Measurements from ENCODE around the gene RHBDD3.
"Not testable (repeated sequence)": the region's sequence is repeated elsewhere in the genome, so short reads cannot be mapped to it uniquely, and the experiment has no call there.

The RHBDD3 gene

DNA sequence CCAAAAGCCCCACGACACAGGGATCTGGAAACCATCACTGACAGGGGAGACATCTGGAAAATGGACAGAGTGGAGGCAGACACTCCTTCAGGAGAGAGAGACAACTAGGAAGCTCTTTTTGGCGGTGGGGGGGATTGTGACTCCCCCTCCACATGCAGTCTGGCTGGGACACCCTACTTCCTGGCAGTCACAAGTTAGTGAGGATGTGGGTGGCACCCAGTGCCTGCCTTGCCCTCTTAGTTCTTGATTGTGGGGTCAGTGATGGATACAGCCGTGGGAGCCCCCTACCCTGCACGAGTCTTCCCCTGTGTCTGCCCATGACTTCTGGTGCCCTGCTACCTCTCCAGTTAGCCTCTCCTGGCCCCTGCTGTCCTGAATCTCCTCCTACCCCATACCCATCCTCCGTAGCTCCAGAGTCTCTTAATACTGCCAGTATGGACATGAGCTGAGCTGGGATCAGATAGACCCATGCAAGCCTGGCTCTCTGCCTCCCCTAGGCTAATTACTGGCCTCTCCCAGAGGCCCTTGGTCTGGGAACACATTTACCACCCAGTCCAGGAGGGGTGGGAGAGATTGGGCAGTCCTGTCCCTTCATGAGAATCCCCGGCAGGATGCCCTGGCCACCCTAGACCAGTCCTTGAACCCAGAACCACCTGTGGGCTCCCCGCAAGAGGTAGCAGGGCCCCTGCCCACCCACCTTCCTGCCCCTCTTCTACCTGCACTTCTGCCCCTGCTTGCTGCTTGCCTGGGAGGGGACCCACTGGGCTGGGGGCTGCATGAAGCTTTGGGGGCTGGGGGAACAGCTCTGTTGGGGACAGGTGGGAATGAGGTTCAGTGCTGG lies 22.8 kb downstream of the RHBDD3 start:
- Histone ChIP-seq H3K4me1 (ENCODE audit: control insufficient read depth in 2 of 2, insufficient read depth in 1 of 2, low read depth in 1 of 2, low read length in 2 of 2) (peaks cover 0 to 3% of the 10 kb centered on the region in 2 donors), H3K36me3 (replicated peaks in 1 of 2; ENCODE audit: control insufficient read depth in 2 of 2, insufficient read depth in 2 of 2, low read length in 2 of 2) (peaks cover 2 to 57% of the 10 kb centered on the region in 2 donors), H3K18ac (ENCODE audit: low read length) (peak overlapping the region; percentile 50), H3K4ac (ENCODE audit: low read length) (no peak overlapping the region), H3K79me1 (ENCODE audit: low read depth, low read length) (peaks cover 3% of the 10 kb centered on the region), H3K23ac (ENCODE audit: low read depth, low read length, poor library complexity) (no peak overlapping the region), H3K14ac (ENCODE audit: low read length) (no peak overlapping the region), H2BK15ac (ENCODE audit: low read length) (no peak overlapping the region), H2AK5ac (ENCODE audit: low read depth, low read length) (peak overlapping the region; percentile 58), H2BK12ac (ENCODE audit: low read length) (no peak overlapping the region), H2BK120ac (ENCODE audit: low read depth, low read length) (no peak overlapping the region), H3K27me3 (ENCODE audit: control insufficient read depth in 3 of 3, insufficient read depth in 3 of 3, low read depth in 1 of 3, low read length in 3 of 3) (no peaks in the 10 kb centered on the region), H3K9me3 (replicated peaks in 1 of 2; ENCODE audit: control insufficient read depth in 2 of 2, insufficient read depth in 1 of 2, low read depth in 1 of 2, low read length in 2 of 2) (peaks cover 13 to 38% of the 10 kb centered on the region in 2 donors), H2BK5ac (ENCODE audit: low read length) (peak overlapping the region; percentile 16), H3K4me3 (ENCODE audit: low read length in 2 of 2) (no peak overlapping the region), H3K27ac (replicated peaks; ENCODE audit: low read length) (no peak overlapping the region), H4K91ac (ENCODE audit: low read depth, low read length, poor library complexity) (no peak overlapping the region), H2AFZ (ENCODE audit: low read length) (no peak overlapping the region), H4K8ac (ENCODE audit: low read depth, low read length) (no peak overlapping the region), H3K9ac (ENCODE audit: low read depth, low read length, poor library complexity) (no peak overlapping the region), H3K4me2 (ENCODE audit: insufficient read depth, low read length, poor library complexity, severe bottlenecking) (no peak overlapping the region)
- DNase-seq (ENCODE audit: low spot score): no peak
- no CpG with 5 or more reads among the region's 7 CpGs for WGBS, 2 donors (ENCODE audit: extremely low coverage in 2 of 2, insufficient read length in 2 of 2, insufficient replicate concordance in 1 of 2)

DNA sequence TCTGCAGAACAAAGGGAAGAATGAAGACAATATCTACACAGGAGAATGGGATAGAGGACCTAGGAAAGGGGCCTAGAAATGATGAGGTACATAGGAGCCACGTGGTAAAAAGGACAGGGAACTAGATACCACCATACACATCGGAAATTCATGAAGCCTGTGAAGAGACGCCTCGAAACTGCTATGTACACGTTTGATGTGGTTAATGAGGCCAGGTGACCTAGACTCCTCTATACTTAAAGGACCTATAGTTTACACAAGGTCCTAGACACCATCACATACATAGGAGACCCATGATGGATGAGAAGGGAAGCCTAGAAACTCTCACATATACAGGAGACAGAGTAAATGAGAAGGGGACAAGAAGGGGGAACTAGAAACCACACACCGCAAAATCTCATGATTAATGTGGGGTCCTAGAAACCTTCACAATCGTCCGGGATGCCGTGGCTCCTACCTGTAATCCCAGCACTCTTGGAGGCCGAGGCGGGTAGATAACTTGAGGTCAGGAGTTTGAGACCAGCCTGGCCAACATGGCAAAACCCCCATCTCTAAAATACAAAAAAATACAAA lies 23.8 kb downstream of the RHBDD3 start:
- Histone ChIP-seq H3K9me3 (replicated peaks in 1 of 2; ENCODE audit: control insufficient read depth in 2 of 2, insufficient read depth in 1 of 2, low read depth in 1 of 2, low read length in 2 of 2) (peaks cover 14 to 48% of the 10 kb centered on the region in 2 donors), H3K4ac (ENCODE audit: low read length) (no peak overlapping the region), H2BK120ac (ENCODE audit: low read depth, low read length) (no peak overlapping the region), H3K4me1 (ENCODE audit: control insufficient read depth in 2 of 2, insufficient read depth in 1 of 2, low read depth in 1 of 2, low read length in 2 of 2) (peaks cover 0 to 3% of the 10 kb centered on the region in 2 donors), H3K4me3 (ENCODE audit: low read length in 2 of 2) (peak overlapping the region in 1 of 2 donors; percentile 5), H4K8ac (ENCODE audit: low read depth, low read length) (no peak overlapping the region), H3K27me3 (ENCODE audit: control insufficient read depth in 3 of 3, insufficient read depth in 3 of 3, low read depth in 1 of 3, low read length in 3 of 3) (no peaks in the 10 kb centered on the region), H3K14ac (ENCODE audit: low read length) (no peak overlapping the region), H3K36me3 (replicated peaks in 1 of 2; ENCODE audit: control insufficient read depth in 2 of 2, insufficient read depth in 2 of 2, low read length in 2 of 2) (peaks cover 2 to 60% of the 10 kb centered on the region in 2 donors), H4K91ac (ENCODE audit: low read depth, low read length, poor library complexity) (no peak overlapping the region), H3K79me1 (ENCODE audit: low read depth, low read length) (peaks cover 3% of the 10 kb centered on the region), H3K27ac (replicated peaks; ENCODE audit: low read length) (no peak overlapping the region), H2BK12ac (ENCODE audit: low read length) (no peak overlapping the region), H2AK5ac (ENCODE audit: low read depth, low read length) (no peak overlapping the region), H3K23ac (ENCODE audit: low read depth, low read length, poor library complexity) (no peak overlapping the region), H2BK15ac (ENCODE audit: low read length) (no peak overlapping the region), H3K9ac (ENCODE audit: low read depth, low read length, poor library complexity) (no peak overlapping the region), H2BK5ac (ENCODE audit: low read length) (no peak overlapping the region), H3K4me2 (ENCODE audit: insufficient read depth, low read length, poor library complexity, severe bottlenecking) (no peak overlapping the region), H3K18ac (ENCODE audit: low read length) (no peak overlapping the region), H2AFZ (ENCODE audit: low read length) (no peak overlapping the region)
- no CpG with 5 or more reads among the region's 11 CpGs for WGBS, 2 donors (ENCODE audit: extremely low coverage in 2 of 2, insufficient read length in 2 of 2, insufficient replicate concordance in 1 of 2)
- DNase-seq (ENCODE audit: low spot score): no peak

GRCh38 chr22:29240481-29240880 lies 27.3 kb downstream of the RHBDD3 start:
- Histone ChIP-seq H3K9me3 (replicated peaks in 1 of 2; ENCODE audit: control insufficient read depth in 2 of 2, insufficient read depth in 1 of 2, low read depth in 1 of 2, low read length in 2 of 2) (peaks cover 14 to 52% of the 10 kb centered on the region in 2 donors), H3K36me3 (replicated peaks in 1 of 2; ENCODE audit: control insufficient read depth in 2 of 2, insufficient read depth in 2 of 2, low read length in 2 of 2) (peaks cover 2 to 49% of the 10 kb centered on the region in 2 donors), H2BK12ac (ENCODE audit: low read length) (peak overlapping the region; percentile 58)
- H2AFZ ChIP-seq (ENCODE audit: low read length); H3K23ac ChIP-seq (ENCODE audit: low read depth, low read length, poor library complexity); H3K79me1 ChIP-seq (ENCODE audit: low read depth, low read length); H4K91ac ChIP-seq (ENCODE audit: low read depth, low read length, poor library complexity); H3K9ac ChIP-seq (ENCODE audit: low read depth, low read length, poor library complexity); H3K14ac ChIP-seq (ENCODE audit: low read length); H3K4me1 ChIP-seq (ENCODE audit: control insufficient read depth in 2 of 2, insufficient read depth in 1 of 2, low read depth in 1 of 2, low read length in 2 of 2); H2BK15ac ChIP-seq (ENCODE audit: low read length); H3K27ac ChIP-seq (replicated peaks; ENCODE audit: low read length); DNase-seq (ENCODE audit: low spot score); H3K4ac ChIP-seq (ENCODE audit: low read length); H2BK5ac ChIP-seq (ENCODE audit: low read length); H4K8ac ChIP-seq (ENCODE audit: low read depth, low read length); H3K18ac ChIP-seq (ENCODE audit: low read length); H3K4me3 ChIP-seq (ENCODE audit: low read length in 2 of 2); H3K27me3 ChIP-seq (ENCODE audit: control insufficient read depth in 3 of 3, insufficient read depth in 3 of 3, low read depth in 1 of 3, low read length in 3 of 3); H2BK120ac ChIP-seq (ENCODE audit: low read depth, low read length); H2AK5ac ChIP-seq (ENCODE audit: low read depth, low read length); H3K4me2 ChIP-seq (ENCODE audit: insufficient read depth, low read length, poor library complexity, severe bottlenecking): not testable (repeated sequence)
- no CpG with 5 or more reads among the region's 9 CpGs for WGBS, 2 donors (ENCODE audit: extremely low coverage in 2 of 2, insufficient read length in 2 of 2, insufficient replicate concordance in 1 of 2)

GRCh38 chr22:29233277-29233877 lies 34.4 kb downstream of the RHBDD3 start:
- H4K8ac ChIP-seq (ENCODE audit: low read depth, low read length): no peak overlapping the region
- H3K4me3 ChIP-seq (ENCODE audit: low read length in 2 of 2): peak overlapping the region in 1 of 2 donors; percentile 55
- no peak overlapping the region for H3K23ac ChIP-seq (ENCODE audit: low read depth, low read length, poor library complexity)
- H3K4ac ChIP-seq (ENCODE audit: low read length): no peak overlapping the region
- no peaks in the 10 kb centered on the region for H3K4me1 ChIP-seq (ENCODE audit: control insufficient read depth in 2 of 2, insufficient read depth in 1 of 2, low read depth in 1 of 2, low read length in 2 of 2)
- DNase-seq (ENCODE audit: low spot score): no peak
- no peak overlapping the region for H2BK120ac ChIP-seq (ENCODE audit: low read depth, low read length)
- no peak overlapping the region for H2AFZ ChIP-seq (ENCODE audit: low read length)
- H3K27me3 ChIP-seq (ENCODE audit: control insufficient read depth in 3 of 3, insufficient read depth in 3 of 3, low read depth in 1 of 3, low read length in 3 of 3): no peaks in the 10 kb centered on the region
- H4K91ac ChIP-seq (ENCODE audit: low read depth, low read length, poor library complexity): no peak overlapping the region
- peaks cover 0 to 8% of the 10 kb centered on the region in 2 donors for H3K9me3 ChIP-seq (replicated peaks in 1 of 2; ENCODE audit: control insufficient read depth in 2 of 2, insufficient read depth in 1 of 2, low read depth in 1 of 2, low read length in 2 of 2)
- no peak overlapping the region for H2BK15ac ChIP-seq (ENCODE audit: low read length)
- H3K9ac ChIP-seq (ENCODE audit: low read depth, low read length, poor library complexity): no peak overlapping the region
- no peak overlapping the region for H2BK5ac ChIP-seq (ENCODE audit: low read length)
- no peaks in the 10 kb centered on the region for H3K79me1 ChIP-seq (ENCODE audit: low read depth, low read length)
- no peaks in the 10 kb centered on the region for H3K36me3 ChIP-seq (replicated peaks in 1 of 2; ENCODE audit: control insufficient read depth in 2 of 2, insufficient read depth in 2 of 2, low read length in 2 of 2)
- H3K4me2 ChIP-seq (ENCODE audit: insufficient read depth, low read length, poor library complexity, severe bottlenecking): no peak overlapping the region
- H3K27ac ChIP-seq (replicated peaks; ENCODE audit: low read length): no peak overlapping the region
- H3K18ac ChIP-seq (ENCODE audit: low read length): no peak overlapping the region
- H2AK5ac ChIP-seq (ENCODE audit: low read depth, low read length): no peak overlapping the region
- no CpG with 5 or more reads among the region's 1 CpG for WGBS, 2 donors (ENCODE audit: extremely low coverage in 2 of 2, insufficient read length in 2 of 2, insufficient replicate concordance in 1 of 2)
- H3K14ac ChIP-seq (ENCODE audit: low read length): no peak overlapping the region
- H2BK12ac ChIP-seq (ENCODE audit: low read length): no peak overlapping the region

All from neuronal stem cell (in vitro differentiated cells).